SU-DHL-6 (cell line): ENCODE measurements around the gene ANKK1.

Source experiments
- H2AFZ ChIP-seq: fragments of 200-600 bp; sonication (generic); 2 replicates; pipeline ENCODE4 v1.6.1; 2014; ENCODE audit warnings: low read depth, mild to moderate bottlenecking, moderate library complexity, mixed read lengths, antibody characterized with exemption, low read length; ENCODE audit not compliant: severe bottlenecking
- H3F3A ChIP-seq: fragments of 200-600 bp; shearing (Covaris generic); 2 replicates; pipeline ENCODE4 v1.6.0; 2016; ENCODE audit warnings: antibody characterized with exemption, mild to moderate bottlenecking; ENCODE audit not compliant: insufficient read depth
- H3K27ac ChIP-seq: fragments of 200-600 bp; sonication (generic); 2 replicates; pipeline ENCODE4 v1.5.1; 2016; ENCODE audit warnings: low read depth, mild to moderate bottlenecking, low read length, moderate library complexity, mixed read lengths
- H3K27me3 ChIP-seq: fragments of 200-600 bp; sonication (generic), shearing (Covaris generic); 2 replicates; pipeline ENCODE4 v1.6.0; 2014; ENCODE audit warnings: mild to moderate bottlenecking, low read length
- H3K36me3 ChIP-seq: fragments of 200-600 bp; sonication (generic); 2 replicates; pipeline ENCODE4 v1.6.1; 2014; ENCODE audit warnings: mild to moderate bottlenecking, low read length, mixed read lengths
- H3K4me2 ChIP-seq: fragments of 300-600, 200-600 bp; shearing (Covaris generic), sonication (generic); 2 replicates; pipeline ENCODE4 v1.6.0; 2014; ENCODE audit warnings: low read length, low read depth, mild to moderate bottlenecking; ENCODE audit not compliant: poor library complexity, severe bottlenecking
- H3K4me3 ChIP-seq: fragments of 200-600 bp; sonication (generic); 2 replicates; pipeline ENCODE4 v1.5.1; 2014; ENCODE audit warnings: antibody characterized with exemption, low read length, mild to moderate bottlenecking, mixed read lengths; ENCODE audit not compliant: insufficient read depth, poor library complexity, severe bottlenecking
- H3K79me2 ChIP-seq: fragments of 200-600 bp; sonication (generic); 2 replicates; pipeline ENCODE4 v1.6.1; 2014; ENCODE audit warnings: mild to moderate bottlenecking, low read length, moderate library complexity; ENCODE audit not compliant: insufficient read depth
- H3K9ac ChIP-seq: fragments of 200-600 bp; sonication (generic); 2 replicates; pipeline ENCODE4 v1.7.0; 2014; ENCODE audit warnings: mild to moderate bottlenecking, low read length
- H3K9me2 ChIP-seq: fragments of 200-600 bp; sonication (generic); replicated peaks from 2 replicates; pipeline ENCODE4 v1.6.1; 2014; ENCODE audit warnings: low read length; ENCODE audit not compliant: insufficient read depth
- H3K9me3 ChIP-seq: fragments of 200-600 bp; sonication (generic); 2 replicates; pipeline ENCODE4 v1.6.1; 2014; ENCODE audit warnings: low read length, mixed read lengths; ENCODE audit not compliant: insufficient read depth
- H4K20me1 ChIP-seq: fragments of 200-600 bp; sonication (generic); 2 replicates; pipeline ENCODE4 v1.6.1; 2014; ENCODE audit warnings: low read depth, mild to moderate bottlenecking, antibody characterized with exemption, low read length, moderate library complexity, mixed read lengths
- CTCF ChIP-seq: fragments of 200-600 bp; sonication (generic); IDR thresholded peaks from one replicate; pipeline ENCODE4 v1.5.1; 2017; ENCODE audit warnings: antibody characterized with exemption, mild to moderate bottlenecking, low read length, moderate library complexity; ENCODE audit not compliant: insufficient read depth, poor library complexity, severe bottlenecking
- EZH2phosphoT487 ChIP-seq: fragments of 200-600 bp; sonication (generic), shearing (Covaris generic); conservative IDR thresholded peaks from 2 replicates; pipeline ENCODE4 v1.6.1; 2018; ENCODE audit warnings: mild to moderate bottlenecking, antibody characterized with exemption, low read length, moderate library complexity, mixed read lengths

The ANKK1 gene

GRCh38 chr11:113356203-113356602, 31.4 kb upstream of the ANKK1 start:
- no peaks in the 10 kb centered on the region for H3K79me2 ChIP-seq
- no peak overlapping the region for H3K27ac ChIP-seq
- H3K9ac ChIP-seq: no peak overlapping the region
- H3K4me2 ChIP-seq: no peak overlapping the region
- no peaks in the 10 kb centered on the region for H3F3A ChIP-seq
- H3K27me3 ChIP-seq: no peaks in the 10 kb centered on the region
- TF ChIP-seq EZH2phosphoT487: no peak
- no peak for TF ChIP-seq CTCF
- no peaks in the 10 kb centered on the region for H3K9me3 ChIP-seq
- no peaks in the 10 kb centered on the region for H3K9me2 ChIP-seq
- no peaks in the 10 kb centered on the region for H4K20me1 ChIP-seq
- H3K4me3 ChIP-seq: no peak overlapping the region
- H2AFZ ChIP-seq: no peak overlapping the region
- no peaks in the 10 kb centered on the region for H3K36me3 ChIP-seq

GRCh38 chr11:113363406-113363805, 24.2 kb upstream of the ANKK1 start:
- H3K9me2 ChIP-seq: no peaks in the 10 kb centered on the region
- no peak for TF ChIP-seq CTCF
- no peak for TF ChIP-seq EZH2phosphoT487
- H3K4me3 ChIP-seq: no peak overlapping the region
- H3F3A ChIP-seq: no peaks in the 10 kb centered on the region
- no peak overlapping the region for H3K27ac ChIP-seq
- H3K9ac ChIP-seq: no peak overlapping the region
- no peaks in the 10 kb centered on the region for H3K27me3 ChIP-seq
- no peak overlapping the region for H3K4me2 ChIP-seq
- H3K9me3 ChIP-seq: no peaks in the 10 kb centered on the region
- no peaks in the 10 kb centered on the region for H4K20me1 ChIP-seq
- no peaks in the 10 kb centered on the region for H3K36me3 ChIP-seq
- H2AFZ ChIP-seq: no peak overlapping the region
- H3K79me2 ChIP-seq: no peaks in the 10 kb centered on the region

GRCh38 chr11:113363996-113364641, 23.5 kb upstream of the ANKK1 start:
- TF ChIP-seq CTCF (no peak), EZH2phosphoT487 (no peak)
- H3F3A ChIP-seq: no peaks in the 10 kb centered on the region
- H3K27ac ChIP-seq: no peak overlapping the region
- H3K79me2 ChIP-seq: no peaks in the 10 kb centered on the region
- H3K4me3 ChIP-seq: no peak overlapping the region
- H3K27me3 ChIP-seq: no peaks in the 10 kb centered on the region
- H4K20me1 ChIP-seq: no peaks in the 10 kb centered on the region
- H2AFZ ChIP-seq: no peak overlapping the region
- H3K9me2 ChIP-seq: no peaks in the 10 kb centered on the region
- H3K9ac ChIP-seq: no peak overlapping the region
- no peaks in the 10 kb centered on the region for H3K36me3 ChIP-seq
- H3K9me3 ChIP-seq: no peaks in the 10 kb centered on the region
- no peak overlapping the region for H3K4me2 ChIP-seq
